Esophagus muscularis mucosa (tissue), 4 donors: Measurements from ENCODE around the gene SH3BP1. TPM values are rescaled to one million over a fixed set of nuclear protein-coding genes. Genes with fewer than 3 reads are reported as not detected.
A peak's percentile ranks its signal among the peaks of the same experiment; 100 is the strongest.

Source experiments
- DNase-seq: peaks from one replicate; pipeline ENCODE4 v3.0.0-alpha.2; 2017; ENCODE audit errors: extremely low spot score
- H3K27ac ChIP-seq, 4 donors: fragments of 200-600 bp; sonication (generic); replicated peaks in 1 of 4; 1 replicate in 3 of 4; 2 replicates in 1 of 4; pipeline ENCODE4 v1.5.1; 2016 to 2019; ENCODE audit warnings: mild to moderate bottlenecking in 1 of 4
- H3K27me3 ChIP-seq, 4 donors: fragments of 200-600 bp; sonication (generic); one replicate each; pipeline versions ENCODE4 v1.5.1 to v1.6.0; 2016 to 2019
- H3K36me3 ChIP-seq, 4 donors: fragments of 200-600 bp; sonication (generic); one replicate each; pipeline ENCODE4 v1.5.1; 2016 to 2019
- H3K4me1 ChIP-seq, 4 donors: fragments of 200-600 bp; sonication (generic); one replicate each; pipeline ENCODE4 v1.5.1; 2016 to 2019
- H3K4me3 ChIP-seq, 4 donors: fragments of 200-600 bp; sonication (generic); 1 replicate in 2 of 4; 2 replicates in 2 of 4; pipeline ENCODE4 v1.5.1; 2016 to 2019; ENCODE audit warnings: mild to moderate bottlenecking in 4 of 4, moderate library complexity in 1 of 4
- H3K9me3 ChIP-seq, 4 donors: fragments of 200-600 bp; sonication (generic); 1 replicate in 3 of 4; 2 replicates in 1 of 4; pipeline ENCODE4 v1.5.1; 2016 to 2019
- EP300 ChIP-seq: sonication (generic); formaldehyde crosslinking; IDR thresholded peaks from one replicate; pipeline ENCODE4 v1.6.1; 2017; ENCODE audit warnings: antibody characterized with exemption
- POLR2A ChIP-seq: fragments of 450-650 bp; IDR thresholded peaks from one replicate; pipeline ENCODE4 v1.6.1; 2017; ENCODE audit warnings: antibody characterized with exemption, moderate library complexity, mild to moderate bottlenecking, low read depth
- POLR2AphosphoS5 ChIP-seq, 2 donors: sonication (generic); formaldehyde crosslinking; IDR thresholded peaks; one replicate each; pipeline ENCODE4 v1.6.1; 2017; ENCODE audit warnings: antibody characterized with exemption in 2 of 2
- WGBS: methylation state at CpG from one replicate; pipeline ENCODE4 v1.1.5; 2018; 5-methylcytosine and 5-hydroxymethylcytosine counted together
- intact Hi-C: fragments of 100-400 bp; cut with DNase I; formaldehyde crosslinking; loops from one replicate; pipeline ENCODE4 v1.15.1; 2023
- total RNA-seq, 4 donors: library from RNA; depleted of rRNA; stranded (reverse); fragments of >200 nt; gene quantifications; one replicate each; pipeline versions ENCODE4 v1.1.0 to v1.2.1, GENCODE V29; 2016
- TF ChIP-seq, protein P1 (sequence below), 3 experiments: fragments of 200-600 bp in 2 of 3; fragments of 450-650 bp in 1 of 3; sonication (generic) in 2 of 3; IDR thresholded peaks; one replicate each; pipeline ENCODE4 v1.5.1; 2017 to 2019; ENCODE audit warnings: antibody characterized with exemption in 3 of 3, mild to moderate bottlenecking in 2 of 3, moderate library complexity in 1 of 3

Gene SH3BP1
- total RNA-seq, 4 donors from 2014 or later: 1.5 to 7.5 (median 4.3) TPM

DNA sequence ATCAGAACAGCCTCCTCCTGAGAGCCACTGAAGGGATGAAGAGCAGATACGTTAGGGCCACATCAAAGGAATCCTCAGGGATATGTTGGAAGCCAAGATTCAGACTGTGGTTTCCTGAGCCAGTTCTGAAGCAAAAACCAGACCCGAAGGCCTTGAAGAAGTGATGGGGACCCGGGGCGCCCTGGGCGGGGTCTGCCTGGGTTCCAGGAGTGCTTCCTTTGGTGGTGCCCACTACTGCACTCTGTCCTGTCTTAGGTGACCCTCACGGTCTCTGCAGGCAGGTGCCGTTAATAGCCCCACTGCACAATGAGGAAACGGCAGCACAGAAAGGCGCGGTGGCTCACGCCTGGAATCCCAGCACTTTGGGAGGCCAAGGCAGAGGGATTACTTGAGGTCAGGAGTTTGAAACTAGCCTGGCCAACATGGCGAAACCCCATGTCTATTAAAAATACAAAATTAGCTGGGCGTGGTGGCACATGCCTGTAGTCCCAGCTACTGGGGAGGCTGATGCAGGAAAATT lies 12.9 kb upstream of the SH3BP1 start:
- TF ChIP-seq POLR2A: no peak
- TF ChIP-seq EP300: no peak
- no peak for TF ChIP-seq POLR2AphosphoS5 (IDR thresholded peaks at IDR 0.05)
- TF ChIP-seq, protein P1, sequence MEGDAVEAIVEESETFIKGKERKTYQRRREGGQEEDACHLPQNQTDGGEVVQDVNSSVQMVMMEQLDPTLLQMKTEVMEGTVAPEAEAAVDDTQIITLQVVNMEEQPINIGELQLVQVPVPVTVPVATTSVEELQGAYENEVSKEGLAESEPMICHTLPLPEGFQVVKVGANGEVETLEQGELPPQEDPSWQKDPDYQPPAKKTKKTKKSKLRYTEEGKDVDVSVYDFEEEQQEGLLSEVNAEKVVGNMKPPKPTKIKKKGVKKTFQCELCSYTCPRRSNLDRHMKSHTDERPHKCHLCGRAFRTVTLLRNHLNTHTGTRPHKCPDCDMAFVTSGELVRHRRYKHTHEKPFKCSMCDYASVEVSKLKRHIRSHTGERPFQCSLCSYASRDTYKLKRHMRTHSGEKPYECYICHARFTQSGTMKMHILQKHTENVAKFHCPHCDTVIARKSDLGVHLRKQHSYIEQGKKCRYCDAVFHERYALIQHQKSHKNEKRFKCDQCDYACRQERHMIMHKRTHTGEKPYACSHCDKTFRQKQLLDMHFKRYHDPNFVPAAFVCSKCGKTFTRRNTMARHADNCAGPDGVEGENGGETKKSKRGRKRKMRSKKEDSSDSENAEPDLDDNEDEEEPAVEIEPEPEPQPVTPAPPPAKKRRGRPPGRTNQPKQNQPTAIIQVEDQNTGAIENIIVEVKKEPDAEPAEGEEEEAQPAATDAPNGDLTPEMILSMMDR (IDR thresholded peaks at IDR 0.05): no peak
- intact Hi-C loops: loop anchor here (10.0 kb wide), 1 partner anchor 58 kb away; the partner anchor contains the start of gene NOL12
- WGBS: 68% methylated on average over 13 of the region's 13 CpGs
- Histone ChIP-seq H3K27me3 (no peaks in the 10 kb centered on the region), H3K36me3 (peaks cover 0 to 85% (median 64%) of the 10 kb centered on the region in 4 donors), H3K27ac (peak overlapping the region; percentile 69 to 80 (median 77)), H3K4me1 (peaks cover 25 to 47% (median 36%) of the 10 kb centered on the region in 4 donors), H3K4me3 (no peak overlapping the region), H3K9me3 (no peaks in the 10 kb centered on the region)
- no peak for DNase-seq

DNA sequence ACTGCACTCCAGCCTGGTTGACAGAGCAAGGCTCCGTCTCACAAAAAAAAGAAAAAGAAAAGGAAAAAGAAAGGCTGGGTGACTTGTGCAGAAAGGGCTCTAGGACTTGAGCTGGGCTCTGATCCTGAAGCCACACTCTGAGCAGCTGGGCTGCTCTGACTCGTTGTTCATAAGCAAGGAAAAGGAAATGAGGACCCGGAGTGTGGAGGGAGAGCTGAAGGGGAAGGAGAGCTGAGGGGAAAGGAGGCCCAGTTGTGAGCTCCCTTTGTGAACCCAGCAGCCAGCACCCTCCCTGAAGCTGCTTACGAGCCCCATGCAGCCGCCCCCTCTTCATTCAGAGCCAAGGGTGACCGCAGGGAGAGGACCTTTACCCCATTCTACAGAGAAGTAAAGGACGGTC lies 12.3 kb upstream of the SH3BP1 start:
- 62% methylated on average over 7 of the region's 7 CpGs for WGBS
- peak overlapping the region; percentile 69 to 80 (median 77) for H3K27ac ChIP-seq
- no peak overlapping the region for H3K4me3 ChIP-seq
- peaks cover 0 to 85% (median 66%) of the 10 kb centered on the region in 4 donors for H3K36me3 ChIP-seq
- TF ChIP-seq POLR2A (no peak), EP300 (no peak), POLR2AphosphoS5 (IDR thresholded peaks at IDR 0.05) (no peak)
- TF ChIP-seq, protein P1 (IDR thresholded peaks at IDR 0.05): no peak
- peaks cover 25 to 47% (median 36%) of the 10 kb centered on the region in 4 donors for H3K4me1 ChIP-seq
- no peak for DNase-seq
- H3K9me3 ChIP-seq: no peaks in the 10 kb centered on the region
- H3K27me3 ChIP-seq: no peaks in the 10 kb centered on the region
- intact Hi-C loops: loop anchor here (10.0 kb wide), 1 partner anchor 58 kb away; the partner anchor contains the start of gene NOL12

DNA sequence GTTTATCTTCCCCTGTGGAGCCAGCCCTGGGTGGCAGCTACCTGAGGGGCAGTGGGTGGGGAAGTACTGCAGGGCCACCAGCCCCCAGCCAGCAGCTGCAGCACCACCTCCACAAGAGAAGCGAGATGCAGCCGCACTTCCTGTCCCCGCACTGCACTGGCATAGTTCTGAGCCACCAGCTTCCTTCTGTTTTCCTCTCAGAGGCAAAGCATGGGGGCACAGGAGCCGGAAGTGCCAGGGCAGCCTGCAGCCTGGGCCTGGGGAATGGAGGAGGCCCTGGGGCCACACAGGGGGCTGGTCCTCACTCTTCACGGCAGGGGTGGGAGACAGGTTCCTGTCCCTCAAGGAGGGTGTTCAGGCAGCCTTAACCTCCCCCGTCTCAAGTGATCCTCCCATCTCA lies 11.9 kb upstream of the SH3BP1 start:
- peaks cover 27 to 49% (median 38%) of the 10 kb centered on the region in 4 donors for H3K4me1 ChIP-seq

DNA sequence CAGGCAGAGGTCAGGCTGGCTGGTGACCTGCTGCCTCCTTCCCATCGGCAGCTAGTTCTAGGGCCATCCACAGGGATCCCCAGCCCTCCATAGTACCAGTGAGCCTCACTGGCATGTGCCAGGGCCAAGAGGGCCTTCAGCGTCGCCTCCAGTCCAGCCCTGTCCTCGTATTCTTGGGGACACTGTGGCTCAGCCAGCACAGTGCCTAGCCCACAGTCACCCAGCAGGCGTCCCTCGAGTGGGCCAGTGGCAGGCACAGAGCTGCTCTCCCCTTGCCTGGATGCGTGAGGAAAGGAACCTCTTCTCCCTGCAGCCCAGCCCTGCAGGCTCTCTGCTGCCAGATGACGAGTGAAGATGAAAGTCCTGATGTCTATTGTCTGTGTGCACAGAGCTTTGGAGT lies 10.6 kb upstream of the SH3BP1 start:
- H3K36me3 ChIP-seq: peaks cover 0 to 77% (median 57%) of the 10 kb centered on the region in 4 donors
- peaks cover 34 to 54% (median 47%) of the 10 kb centered on the region in 4 donors for H3K4me1 ChIP-seq
- H3K27me3 ChIP-seq: no peaks in the 10 kb centered on the region
- H3K4me3 ChIP-seq: no peak overlapping the region
- intact Hi-C loops: loop anchor here (10.0 kb wide), 1 partner anchor 56 kb away; the partner anchor contains the start of gene NOL12
- no peak for DNase-seq
- H3K9me3 ChIP-seq: no peaks in the 10 kb centered on the region
- H3K27ac ChIP-seq: no peak overlapping the region
- 92% methylated on average over 6 of the region's 8 CpGs for WGBS
- TF ChIP-seq POLR2AphosphoS5 (IDR thresholded peaks at IDR 0.05): no peak
- no peak for TF ChIP-seq EP300
- TF ChIP-seq, protein P1 (IDR thresholded peaks at IDR 0.05): no peak
- no peak for TF ChIP-seq POLR2A

More for the DNA sequence above, 11.9 kb upstream of the SH3BP1 start:
- WGBS: 65% methylated on average over 3 of the region's 6 CpGs
- no peak for DNase-seq
- intact Hi-C loops: loop anchor here (10.0 kb wide), 1 partner anchor 57 kb away; the partner anchor contains the start of gene NOL12
- Histone ChIP-seq H3K27ac (peak overlapping the region; percentile 69 to 80 (median 77)), H3K27me3 (no peaks in the 10 kb centered on the region), H3K4me3 (no peak overlapping the region), H3K9me3 (no peaks in the 10 kb centered on the region), H3K36me3 (peaks cover 0 to 85% (median 66%) of the 10 kb centered on the region in 4 donors)
- peak in 1 of 2 donors; percentile 8 for TF ChIP-seq POLR2AphosphoS5 (IDR thresholded peaks at IDR 0.05)
- TF ChIP-seq POLR2A: no peak

DNA sequence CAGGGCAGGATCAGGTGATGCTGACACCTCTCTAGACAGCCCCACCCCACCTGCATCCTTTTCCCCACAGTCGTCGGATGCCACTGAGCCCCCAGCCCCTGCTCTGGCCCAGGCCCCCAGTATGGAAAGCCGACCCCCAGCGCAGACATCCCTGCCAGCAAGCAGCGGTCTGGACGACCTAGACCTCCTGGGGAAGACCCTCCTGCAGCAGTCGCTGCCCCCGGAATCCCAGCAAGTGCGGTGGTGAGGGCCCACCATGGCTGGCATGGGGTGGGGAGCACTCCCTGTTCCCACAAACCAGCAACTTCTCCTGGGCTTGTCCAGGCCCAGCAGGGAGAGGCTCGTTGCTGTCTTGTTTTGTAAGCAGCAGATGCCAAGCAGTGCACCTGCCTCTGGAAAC lies 9.5 kb upstream of the SH3BP1 start:
- Histone ChIP-seq H3K36me3 (peaks cover 0 to 67% (median 50%) of the 10 kb centered on the region in 4 donors), H3K4me3 (no peak overlapping the region), H3K4me1 (peaks cover 44 to 57% (median 55%) of the 10 kb centered on the region in 4 donors), H3K9me3 (no peaks in the 10 kb centered on the region), H3K27ac (no peak overlapping the region), H3K27me3 (no peaks in the 10 kb centered on the region)
- TF ChIP-seq, protein P1 (IDR thresholded peaks at IDR 0.05): no peak
- TF ChIP-seq POLR2AphosphoS5 (IDR thresholded peaks at IDR 0.05) (no peak), EP300 (no peak), POLR2A (no peak)
- intact Hi-C loops: loop anchor here (10.0 kb wide), 1 partner anchor 55 kb away; the partner anchor contains the start of gene NOL12
- WGBS: 88% methylated on average over 7 of the region's 10 CpGs
- no peak for DNase-seq
